PFSK-1 (cell line): ENCODE results near the gene ARMC3.

Experiments used
- FOXP2 ChIP-seq: optimal IDR thresholded peaks from 2 replicates; pipeline ENCODE3; 2011; ENCODE audit warnings: borderline replicate concordance, control low read depth, inconsistent platforms; ENCODE audit not compliant: insufficient read depth; ENCODE audit errors: extremely low read length, extremely low read depth
- POLR2AphosphoS5 ChIP-seq: IDR thresholded peaks from 2 replicates; pipeline ENCODE4 v1.6.1; 2012; ENCODE audit warnings: low read depth, mild to moderate bottlenecking, control low read depth, low read length, moderate library complexity
- REST ChIP-seq, 2 experiments: IDR thresholded peaks; 2 replicates each; pipeline versions ENCODE4 v1.6.1 to v1.8.0; 2011 to 2012; ENCODE audit warnings: low read depth in 2 of 2, low read length in 2 of 2, control low read depth in 1 of 2, inconsistent platforms in 1 of 2, mild to moderate bottlenecking in 1 of 2, moderate library complexity in 1 of 2; ENCODE audit not compliant: insufficient read depth in 1 of 2
- SIN3A ChIP-seq: IDR thresholded peaks from 2 replicates; pipeline ENCODE4 v1.6.1; 2012; ENCODE audit warnings: mild to moderate bottlenecking, low read length, moderate library complexity, borderline replicate concordance; ENCODE audit not compliant: insufficient read depth
- TAF1 ChIP-seq: IDR thresholded peaks from 2 replicates; pipeline ENCODE4 v1.6.1; 2012; ENCODE audit warnings: low read length, control low read depth, borderline replicate concordance; ENCODE audit not compliant: insufficient read depth

The ARMC3 gene

GRCh38 chr10:23040002-23040401 is 112.1 kb downstream of the ARMC3 start:
- TF ChIP-seq FOXP2 (no peak), SIN3A (no peak), POLR2AphosphoS5 (no peak), TAF1 (no peak), REST (IDR thresholded peaks at IDR 0.05; ENCODE audit: insufficient read depth in 1 of 2, low read depth in 2 of 2, low read length in 2 of 2) (no peak)

GRCh38 chr10:23046027-23046426 is 118.2 kb downstream of the ARMC3 start:
- TF ChIP-seq SIN3A (no peak), REST (IDR thresholded peaks at IDR 0.05; ENCODE audit: insufficient read depth in 1 of 2, low read depth in 2 of 2, low read length in 2 of 2) (no peak), POLR2AphosphoS5 (no peak), FOXP2 (no peak), TAF1 (no peak)

GRCh38 chr10:23047201-23048050 is 119.6 kb downstream of the ARMC3 start:
- TF ChIP-seq SIN3A (no peak), TAF1 (no peak), REST (IDR thresholded peaks at IDR 0.05; ENCODE audit: insufficient read depth in 1 of 2, low read depth in 2 of 2, low read length in 2 of 2) (no peak), FOXP2 (no peak), POLR2AphosphoS5 (no peak)

GRCh38 chr10:23048191-23048590 is 120.3 kb downstream of the ARMC3 start:
- TF ChIP-seq SIN3A (no peak), FOXP2 (no peak), TAF1 (no peak), REST (IDR thresholded peaks at IDR 0.05; ENCODE audit: insufficient read depth in 1 of 2, low read depth in 2 of 2, low read length in 2 of 2) (no peak), POLR2AphosphoS5 (no peak)
